HG03571 (cell line): ENCODE data around the gene ELOVL7.
"Not testable (repeated sequence)": the region's sequence is repeated elsewhere in the genome, so short reads cannot be mapped to it uniquely, and the experiment has no call there.

Experiments used
- ATAC-seq: cut with Tn5 transposase; IDR thresholded peaks from one replicate; pipeline ENCODE4 v1.9.1; 2021; ENCODE audit not compliant: unreplicated experiment

The ELOVL7 gene

GRCh38 chr5:60830581-60831127 is 13.4 kb downstream of the ELOVL7 start:
- no peak for ATAC-seq

DNA sequence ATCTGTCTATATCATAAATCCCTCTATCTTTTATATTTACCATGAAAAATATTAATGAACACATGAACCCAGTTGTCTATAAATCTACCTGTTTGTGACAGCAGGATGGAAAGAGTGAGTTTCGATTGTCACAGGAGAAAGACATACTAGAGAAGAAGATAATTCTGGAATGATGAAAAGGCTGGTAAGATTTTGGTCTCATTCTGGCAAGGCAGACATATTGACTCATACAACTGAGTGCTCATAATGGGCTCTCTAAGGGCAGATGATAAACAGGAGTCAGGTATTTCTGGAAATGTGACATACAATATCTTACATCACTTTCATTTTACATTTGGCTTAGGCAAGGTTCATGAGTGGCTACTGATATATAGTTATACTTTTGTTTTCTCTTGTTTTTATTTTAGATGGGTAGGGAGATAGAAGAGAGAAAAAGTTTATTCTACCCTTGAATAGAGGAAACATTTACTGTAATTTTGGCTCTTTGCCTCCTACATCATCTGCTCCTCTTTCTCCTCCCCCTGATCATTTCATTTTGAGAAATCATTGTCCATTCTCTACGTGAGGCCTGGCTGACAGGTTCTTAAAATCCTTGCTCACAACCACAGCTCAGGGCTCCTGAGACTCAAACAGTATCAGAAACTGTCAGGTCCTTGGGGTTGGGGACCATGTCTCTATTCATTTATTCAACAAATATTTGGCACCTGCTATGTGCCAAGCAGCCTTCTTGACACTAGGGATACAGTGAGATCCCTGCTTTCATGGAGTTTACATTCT is 14.4 kb downstream of the ELOVL7 start:
- no peak for ATAC-seq

- ATAC-seq, result no peak
Measured at GRCh38 chr5:60827201-60827600, 16.9 kb downstream of the ELOVL7 start.

DNA sequence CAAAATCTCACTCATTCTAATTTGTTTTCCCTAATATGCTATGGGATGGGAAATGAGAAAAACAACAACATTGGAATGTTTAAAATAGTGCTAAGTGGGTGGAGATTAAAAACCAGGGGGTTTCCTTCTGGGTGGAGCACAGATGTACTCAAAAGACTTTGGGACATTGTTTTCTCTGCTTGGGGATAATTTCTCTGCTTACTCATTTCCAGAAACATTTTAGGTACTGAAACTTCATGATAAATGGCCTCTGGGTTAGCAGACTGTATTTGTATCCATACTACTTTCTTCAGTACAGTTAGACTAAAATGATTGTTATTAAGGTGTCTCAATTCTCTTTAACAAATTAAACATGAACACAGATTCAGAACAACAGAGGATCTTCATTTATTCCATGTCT is 17.4 kb downstream of the ELOVL7 start:
- peak; percentile 61 for ATAC-seq

DNA sequence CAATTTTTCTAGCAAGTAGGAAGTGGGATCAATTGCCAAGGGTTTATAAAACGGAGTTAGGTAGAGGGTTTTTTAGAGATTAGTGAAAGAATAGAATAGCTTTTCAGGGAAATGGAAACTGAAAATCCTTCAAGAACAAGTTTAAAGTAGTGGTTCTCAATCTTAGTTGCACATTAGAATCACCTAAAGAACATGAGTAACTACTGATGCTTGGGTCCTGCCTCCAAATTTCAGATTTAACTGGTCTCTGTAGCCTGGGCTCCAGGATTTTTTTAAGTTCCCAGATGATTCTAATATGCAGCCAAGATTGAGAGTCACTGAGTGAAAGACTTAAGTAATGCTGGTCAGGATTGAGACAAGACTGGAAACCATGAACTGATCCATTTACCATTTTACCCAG is 20.5 kb downstream of the ELOVL7 start:
- no peak for ATAC-seq

DNA sequence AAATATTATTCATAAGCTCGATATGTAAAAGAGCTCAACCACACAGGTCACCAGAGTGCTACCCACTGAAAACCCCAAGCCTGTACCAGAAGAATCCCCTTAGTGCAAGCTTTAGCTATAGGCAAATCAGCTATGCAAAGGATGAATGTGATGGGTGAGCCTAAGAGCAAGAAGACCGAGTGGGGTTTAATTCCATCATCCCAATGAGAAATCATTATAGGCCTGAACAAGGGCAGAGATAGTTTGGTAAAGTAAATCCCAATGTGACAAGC is 21.8 kb downstream of the ELOVL7 start:
- ATAC-seq, result peak; percentile 50

DNA sequence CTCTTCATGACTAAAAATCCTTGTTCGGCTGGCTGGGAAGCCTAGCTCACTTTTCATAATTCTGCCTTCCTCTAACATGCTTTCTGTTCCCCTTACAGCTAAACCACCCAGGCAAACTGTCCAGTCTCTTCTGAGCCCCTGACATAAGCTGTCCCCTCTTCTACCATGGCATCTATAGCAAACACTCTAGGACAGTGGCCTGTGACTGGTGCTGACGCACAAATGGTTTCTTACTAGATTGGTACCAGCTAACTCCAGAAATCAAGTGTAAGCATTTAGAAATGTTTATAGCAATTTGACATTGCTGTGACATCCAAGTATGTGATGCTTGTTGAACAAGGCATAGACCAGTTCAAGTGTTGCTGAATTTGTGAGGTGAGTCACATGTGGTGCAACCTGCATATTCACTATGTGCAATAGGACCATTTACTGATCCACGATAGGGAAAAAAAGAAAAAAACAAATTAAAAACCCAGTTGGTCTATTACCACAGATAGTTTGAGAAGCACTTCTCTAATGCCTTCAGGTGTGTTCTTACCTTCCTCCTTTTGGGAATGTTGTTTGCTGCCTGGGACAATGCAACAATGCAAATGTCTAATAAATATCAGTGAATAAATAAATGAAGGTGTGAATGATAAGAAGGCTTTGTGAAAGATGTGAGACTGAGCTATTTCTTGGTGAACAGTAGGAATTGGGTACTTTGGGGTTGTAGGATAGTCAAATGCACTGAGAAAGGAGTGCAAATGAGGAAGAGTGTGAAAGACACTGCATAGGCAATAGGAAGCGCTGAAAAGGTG is 22.4 kb downstream of the ELOVL7 start:
- ATAC-seq, result no peak

DNA sequence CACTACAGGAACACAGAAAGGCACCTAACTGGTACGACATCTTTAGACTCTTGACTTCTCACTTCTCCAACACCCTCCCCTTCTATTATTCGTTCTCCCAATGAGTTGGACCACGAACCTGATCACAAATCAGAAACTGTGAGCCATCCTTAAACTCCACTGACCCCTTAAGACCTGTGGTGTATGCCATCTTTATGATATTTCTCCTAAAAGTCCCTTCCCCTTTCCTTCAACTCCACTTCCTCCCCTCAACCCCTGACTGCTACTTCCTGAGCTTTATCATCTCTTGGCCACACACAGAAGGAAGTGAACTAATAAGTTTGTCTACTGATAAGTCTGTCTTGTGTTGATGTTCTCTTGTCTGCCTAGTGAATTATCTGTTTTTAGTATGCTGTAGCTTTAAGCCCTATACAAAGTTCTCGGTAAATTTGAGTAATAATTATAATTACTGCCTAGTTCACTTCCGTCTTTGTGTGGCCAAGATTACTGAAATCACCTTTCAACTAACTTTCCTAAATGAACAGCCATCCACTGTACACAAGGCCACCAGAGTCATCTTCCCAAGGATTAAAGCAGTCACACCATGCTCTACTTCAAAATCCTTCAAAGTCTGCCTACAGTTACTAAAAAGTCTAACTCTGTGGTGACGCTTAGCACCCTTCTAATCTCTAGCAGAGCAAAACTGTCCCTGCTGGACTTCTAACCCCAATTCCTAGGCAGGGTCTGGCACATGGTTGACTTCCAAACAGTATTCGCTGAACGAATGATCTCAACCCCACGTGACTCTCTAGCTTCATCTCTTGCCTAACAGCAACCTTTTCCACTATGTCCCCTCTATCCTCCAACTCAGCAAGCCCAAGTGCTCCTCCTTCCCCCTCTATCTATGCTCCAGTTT is 23.2 kb downstream of the ELOVL7 start:
- no peak for ATAC-seq

GRCh38 chr5:60816138-60816537 is 27.9 kb downstream of the ELOVL7 start:
- ATAC-seq, result not testable (repeated sequence)

- ATAC-seq, result no peak
Measured at GRCh38 chr5:60814498-60814897, 29.6 kb downstream of the ELOVL7 start.

DNA sequence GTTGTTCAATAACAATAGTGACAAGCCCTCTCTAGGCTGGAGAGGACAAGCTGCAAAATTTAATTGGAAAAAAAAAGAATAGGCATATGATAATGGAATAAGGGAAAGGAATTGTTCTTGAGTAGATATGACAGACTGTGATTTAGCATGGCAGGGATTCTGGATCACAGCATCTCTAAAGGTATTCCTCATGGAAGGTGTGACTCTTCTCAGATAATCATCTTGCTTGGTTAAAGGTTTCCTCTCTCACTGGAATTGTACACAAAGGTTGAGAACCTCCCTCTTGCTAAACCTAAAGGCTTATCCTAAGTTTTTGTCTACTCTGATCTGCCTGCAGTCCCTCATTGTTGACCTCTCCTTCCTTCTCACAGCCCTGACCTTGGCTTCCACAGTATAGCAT is 31.6 kb downstream of the ELOVL7 start:
- ATAC-seq, result no peak

- peak; percentile 34 for ATAC-seq
Measured at GRCh38 chr5:60811105-60811504, 33.0 kb downstream of the ELOVL7 start.

DNA sequence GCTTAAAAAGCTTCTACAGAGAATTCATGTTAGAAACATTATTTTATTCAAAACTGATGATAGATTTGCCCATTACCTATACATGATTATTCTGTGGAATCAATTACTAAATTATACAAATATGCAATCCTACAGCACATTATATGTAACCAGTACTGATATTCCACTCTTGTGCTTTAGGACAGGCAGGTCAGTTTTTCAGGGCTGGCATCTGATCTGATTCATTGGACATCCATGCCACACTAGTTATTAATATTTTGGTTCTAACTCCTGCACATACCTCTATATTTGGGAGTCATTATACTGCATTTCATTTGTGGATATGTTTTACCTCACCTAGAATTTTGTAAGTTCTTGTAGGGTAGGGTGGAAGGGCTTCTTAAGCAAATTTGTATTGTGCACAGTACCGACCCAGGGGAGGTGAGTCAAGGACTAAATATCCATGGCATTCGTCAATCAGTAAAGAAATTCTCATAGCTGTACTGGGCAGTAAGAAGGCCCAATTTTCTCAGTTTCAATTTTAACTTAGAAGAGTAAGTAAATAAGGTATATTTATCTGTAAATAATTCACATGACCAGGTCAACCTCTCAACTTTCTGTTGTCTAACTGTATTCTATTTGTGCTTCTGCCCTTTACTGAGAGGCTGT is 33.5 kb downstream of the ELOVL7 start:
- ATAC-seq, result peak; percentile 98

DNA sequence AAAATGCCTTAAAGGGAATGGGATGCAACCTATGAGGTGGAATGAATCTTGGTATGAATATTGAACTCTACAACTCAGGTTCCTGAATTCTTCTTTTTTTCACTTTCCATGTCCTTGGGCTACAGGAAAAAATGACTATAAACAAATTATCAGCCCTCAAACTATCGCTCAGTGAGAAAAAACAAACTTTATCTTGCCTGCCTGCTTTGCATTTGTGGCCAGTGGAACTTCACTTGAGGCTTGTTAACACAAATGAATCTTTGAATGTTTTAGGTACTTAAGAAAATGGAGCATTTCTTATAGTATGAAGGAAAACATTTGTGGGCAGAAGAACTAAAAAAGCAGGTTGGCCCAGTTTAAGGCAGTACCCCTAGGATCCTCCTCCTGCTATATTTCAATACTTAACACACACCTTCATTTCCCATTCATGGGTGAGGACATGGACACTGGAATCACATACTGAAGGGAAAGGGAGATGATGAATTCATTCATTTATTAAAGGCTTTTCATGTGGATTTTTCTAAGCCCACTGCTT is 34.1 kb downstream of the ELOVL7 start:
- ATAC-seq, result no peak

DNA sequence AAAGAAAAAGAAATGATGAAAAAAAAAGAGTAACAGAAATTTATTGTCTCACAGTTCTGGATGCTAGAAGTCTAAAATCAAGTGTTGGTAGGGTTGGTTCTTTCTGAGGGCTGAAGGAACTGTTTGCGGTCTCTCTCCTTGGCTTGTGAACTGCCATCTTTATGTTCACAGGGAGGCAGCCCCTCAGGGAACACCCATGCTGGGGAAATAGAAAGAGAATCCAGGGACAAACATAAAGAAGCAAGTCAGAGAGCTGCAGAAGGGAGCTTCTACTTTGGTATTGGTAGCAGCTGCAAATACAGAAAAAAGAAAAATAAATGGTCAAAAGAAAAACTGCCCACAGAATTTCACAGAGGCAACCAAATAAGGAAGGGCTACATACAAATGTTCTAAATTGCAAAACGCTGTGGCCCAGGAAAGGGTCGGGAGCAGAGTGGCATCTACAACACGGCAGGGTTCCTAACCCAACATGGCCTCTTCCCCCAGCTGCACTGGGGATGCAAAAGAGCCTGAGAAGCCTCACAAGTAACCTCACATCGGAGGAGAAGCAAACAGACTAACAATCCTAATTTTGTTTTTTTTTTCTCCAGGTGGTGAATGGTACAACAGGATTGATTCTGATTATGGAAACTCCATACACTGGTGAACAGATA is 37.4 kb downstream of the ELOVL7 start:
- no peak for ATAC-seq

DNA sequence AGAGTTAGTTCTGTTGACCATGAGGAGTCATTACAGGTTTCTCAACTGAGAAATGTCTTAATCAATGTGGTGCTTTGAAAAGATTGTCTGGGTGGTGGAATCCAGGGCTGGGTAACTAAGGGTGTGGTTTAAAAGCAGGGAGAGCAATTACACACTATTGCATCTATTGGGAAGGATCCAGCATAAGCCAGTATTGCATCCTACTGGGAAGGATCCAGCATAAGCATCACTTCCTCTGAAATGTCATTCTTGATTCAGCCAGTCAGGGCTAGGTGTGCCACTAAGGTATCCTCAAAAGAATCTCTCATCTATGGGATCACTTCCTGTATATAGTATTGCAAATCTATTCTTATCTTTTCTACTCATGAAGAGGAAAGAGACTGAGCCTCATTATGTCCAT is 38.6 kb downstream of the ELOVL7 start:
- no peak for ATAC-seq

GRCh38 chr5:60803712-60804111 is 40.4 kb downstream of the ELOVL7 start:
- ATAC-seq, result no peak

- no peak for ATAC-seq
Measured at GRCh38 chr5:60802986-60803385, 41.1 kb downstream of the ELOVL7 start.

GRCh38 chr5:60802226-60802625 is 41.8 kb downstream of the ELOVL7 start:
- ATAC-seq, result no peak
